ELF-1 (cell line): ENCODE results near the gene KIR2DL3.
"Not testable (repeated sequence)": the region's sequence is repeated elsewhere in the genome, so short reads cannot be mapped to it uniquely, and the experiment has no call there.

Experiments
- DNase-seq: peaks from one replicate; pipeline ENCODE4 v3.0.0-alpha.2; 2016; ENCODE audit warnings: low read depth, low spot score

The KIR2DL3 gene

DNA sequence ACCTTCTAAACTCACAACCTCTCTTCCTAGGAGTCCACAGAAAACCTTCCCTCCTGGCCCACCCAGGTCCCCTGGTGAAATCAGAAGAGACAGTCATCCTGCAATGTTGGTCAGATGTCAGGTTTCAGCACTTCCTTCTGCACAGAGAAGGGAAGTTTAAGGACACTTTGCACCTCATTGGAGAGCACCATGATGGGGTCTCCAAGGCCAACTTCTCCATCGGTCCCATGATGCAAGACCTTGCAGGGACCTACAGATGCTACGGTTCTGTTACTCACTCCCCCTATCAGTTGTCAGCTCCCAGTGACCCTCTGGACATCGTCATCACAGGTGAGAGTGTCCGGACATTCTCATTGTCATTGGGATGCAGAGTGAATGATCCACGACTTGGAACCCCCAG lies 3.6 kb downstream of the KIR2DL3 start:
- not testable (repeated sequence) for DNase-seq

DNA sequence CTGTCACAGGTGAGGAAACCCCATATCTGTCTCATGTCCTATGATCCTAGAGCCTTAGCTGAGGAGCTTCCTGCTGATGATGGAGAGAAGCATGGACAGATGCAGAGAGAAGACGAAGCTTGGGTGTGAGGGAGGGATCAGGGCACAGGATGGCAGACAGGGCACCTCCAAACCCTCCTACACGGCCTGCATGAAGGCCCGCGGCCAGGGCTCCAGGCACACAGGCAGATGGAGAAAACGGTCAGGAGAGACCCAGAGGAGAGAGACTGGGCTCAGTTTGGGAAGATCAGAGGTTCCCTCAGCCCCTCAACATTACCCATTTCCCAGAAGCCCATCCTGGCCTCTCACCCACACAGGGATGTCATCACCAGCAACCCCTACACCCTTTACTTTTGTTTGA lies 5.8 kb downstream of the KIR2DL3 start:
- not testable (repeated sequence) for DNase-seq

DNA sequence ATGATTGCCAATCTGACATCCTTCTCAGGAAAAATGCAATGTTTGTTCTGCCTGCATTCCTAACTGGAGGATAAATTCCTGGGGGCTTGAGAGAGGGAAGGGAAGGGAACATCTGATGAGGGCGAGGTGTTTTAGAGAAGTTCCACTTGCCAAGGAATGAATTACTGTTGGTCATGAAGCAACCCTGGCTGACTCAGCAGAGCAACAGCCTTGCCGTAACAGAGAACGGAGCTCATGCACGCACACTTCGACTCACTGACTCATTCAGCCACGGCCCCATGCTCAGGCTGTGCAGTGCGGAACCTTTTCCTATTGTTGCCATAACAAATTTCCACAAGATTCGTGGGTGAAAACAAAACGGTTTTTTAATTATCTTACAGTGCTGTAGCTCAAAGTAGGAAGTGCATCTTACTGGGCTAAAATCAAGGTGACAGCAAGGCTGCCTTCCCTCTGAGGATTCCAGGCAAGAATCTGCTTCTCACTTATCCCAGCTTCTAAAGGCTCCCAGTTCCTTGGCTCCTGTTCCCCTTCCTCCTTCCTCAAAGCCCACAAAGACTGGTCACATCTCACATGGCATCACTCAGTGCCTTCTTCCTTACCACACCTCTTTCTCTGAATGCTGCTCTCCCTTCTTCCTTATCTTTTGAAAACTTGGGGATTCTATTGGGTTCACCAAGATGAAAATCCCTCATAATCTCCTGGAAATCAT lies 9.5 kb downstream of the KIR2DL3 start:
- not testable (repeated sequence) for DNase-seq

DNA sequence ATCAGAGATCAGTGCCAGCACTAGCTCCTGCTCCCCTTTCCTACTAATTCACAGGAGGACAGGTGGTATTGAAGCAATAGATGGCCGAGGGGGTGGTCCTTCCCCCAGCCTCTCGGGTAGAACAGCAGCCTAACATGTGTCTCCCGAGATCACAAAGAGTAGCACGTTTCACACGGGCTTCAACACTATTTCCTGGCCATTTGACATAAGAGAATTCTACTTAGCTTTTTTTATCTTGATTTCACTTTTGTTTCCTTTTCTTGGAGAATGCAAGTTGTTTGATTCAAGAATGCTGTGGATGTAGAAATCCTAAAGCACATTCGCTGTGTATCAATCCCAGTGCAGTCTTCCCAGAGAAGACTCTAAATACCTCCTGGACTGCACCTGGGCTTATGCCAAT lies 12.0 kb downstream of the KIR2DL3 start:
- DNase-seq: not testable (repeated sequence)

DNA sequence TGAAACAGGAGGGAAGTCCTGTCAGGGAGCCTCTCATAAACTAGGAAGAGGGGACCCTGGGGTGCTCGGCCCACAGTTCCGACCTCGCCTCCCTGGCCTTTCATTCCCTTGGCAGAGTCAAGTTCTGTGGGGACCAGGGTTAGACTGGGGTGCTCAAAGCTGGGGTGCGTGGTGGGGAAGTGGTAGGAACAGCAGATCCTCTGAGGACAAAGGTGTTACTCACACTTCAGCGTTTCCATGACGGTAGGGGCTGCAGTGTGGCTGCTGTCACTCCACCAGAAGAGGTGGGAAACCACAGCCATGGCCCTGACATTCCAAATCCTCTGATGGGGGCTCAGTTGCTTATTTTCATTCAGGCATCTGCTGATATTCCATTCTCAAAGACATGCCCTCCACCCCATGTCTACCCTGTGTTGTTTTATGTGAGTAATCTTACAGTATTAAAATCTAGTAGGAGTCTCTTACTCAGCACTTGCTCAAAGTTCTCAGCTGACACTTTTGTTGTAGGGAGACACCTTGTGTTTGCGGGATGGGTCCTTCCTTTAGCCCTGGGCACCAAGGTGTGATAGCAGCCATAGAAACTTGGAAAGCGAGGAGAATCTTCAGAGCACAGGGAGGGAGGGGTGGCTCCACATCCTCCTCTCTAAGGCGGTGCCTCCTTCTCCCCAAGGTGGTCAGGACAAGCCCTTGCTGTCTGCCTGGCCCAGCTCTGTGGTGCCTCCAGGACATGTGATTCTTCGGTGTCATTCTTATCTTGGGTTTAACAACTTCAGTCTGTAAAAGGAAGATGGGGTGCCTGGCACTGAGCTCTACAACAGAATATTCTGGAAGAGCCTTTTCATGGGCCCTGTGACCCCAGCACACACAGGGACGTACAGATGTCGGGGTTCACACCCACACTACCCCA lies 18.1 kb downstream of the KIR2DL3 start:
- DNase-seq: not testable (repeated sequence)

DNA sequence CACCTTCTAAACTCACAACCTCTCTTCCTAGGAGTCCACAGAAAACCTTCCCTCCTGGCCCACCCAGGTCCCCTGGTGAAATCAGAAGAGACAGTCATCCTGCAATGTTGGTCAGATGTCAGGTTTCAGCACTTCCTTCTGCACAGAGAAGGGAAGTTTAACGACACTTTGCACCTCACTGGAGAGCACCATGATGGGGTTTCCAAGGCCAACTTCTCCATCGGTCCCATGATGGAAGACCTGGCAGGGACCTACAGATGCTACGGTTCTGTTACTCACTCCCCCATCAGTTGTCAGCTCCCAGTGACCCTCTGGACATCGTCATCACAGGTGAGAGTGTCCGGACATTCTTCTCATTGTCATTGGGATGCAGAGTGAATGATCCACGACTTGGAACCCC lies 20.3 kb downstream of the KIR2DL3 start:
- DNase-seq: not testable (repeated sequence)

DNA sequence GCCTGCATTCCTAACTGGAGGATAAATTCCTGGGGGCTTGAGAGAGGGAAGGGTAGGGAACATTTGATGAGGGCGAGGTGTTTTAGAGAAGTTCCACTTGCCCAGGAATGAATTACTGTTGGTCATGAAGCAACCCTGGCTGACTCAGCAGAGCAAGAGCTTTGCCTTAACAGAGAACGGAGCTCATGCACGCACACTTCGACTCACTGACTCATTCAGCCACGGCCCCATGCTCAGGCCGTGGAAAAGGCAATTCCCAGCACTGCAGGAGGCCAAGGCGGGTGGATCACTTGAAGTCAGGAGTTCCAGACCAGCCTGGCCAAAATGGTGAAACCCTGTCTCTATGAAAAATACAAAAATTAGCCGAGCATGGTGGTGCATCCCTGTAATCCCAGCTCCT lies 25.9 kb downstream of the KIR2DL3 start:
- not testable (repeated sequence) for DNase-seq

DNA sequence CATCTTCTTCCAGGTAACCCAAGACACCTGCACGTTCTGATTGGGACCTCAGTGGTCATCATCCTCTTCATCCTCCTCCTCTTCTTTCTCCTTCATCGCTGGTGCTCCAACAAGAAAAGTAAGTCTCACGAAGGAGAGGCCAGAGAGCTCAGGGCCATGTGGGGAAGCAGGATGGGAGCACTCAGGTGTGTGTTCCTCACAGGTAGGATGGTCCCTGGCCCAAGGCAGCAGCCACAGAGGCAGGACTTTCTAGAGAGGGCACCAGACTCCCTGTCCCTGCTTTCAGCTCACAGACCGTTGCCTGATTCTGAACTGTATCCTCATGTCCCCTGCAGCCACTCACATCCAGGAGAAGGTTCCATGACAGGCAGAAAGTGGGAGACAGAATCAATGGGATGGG lies 28.2 kb downstream of the KIR2DL3 start:
- not testable (repeated sequence) for DNase-seq

DNA sequence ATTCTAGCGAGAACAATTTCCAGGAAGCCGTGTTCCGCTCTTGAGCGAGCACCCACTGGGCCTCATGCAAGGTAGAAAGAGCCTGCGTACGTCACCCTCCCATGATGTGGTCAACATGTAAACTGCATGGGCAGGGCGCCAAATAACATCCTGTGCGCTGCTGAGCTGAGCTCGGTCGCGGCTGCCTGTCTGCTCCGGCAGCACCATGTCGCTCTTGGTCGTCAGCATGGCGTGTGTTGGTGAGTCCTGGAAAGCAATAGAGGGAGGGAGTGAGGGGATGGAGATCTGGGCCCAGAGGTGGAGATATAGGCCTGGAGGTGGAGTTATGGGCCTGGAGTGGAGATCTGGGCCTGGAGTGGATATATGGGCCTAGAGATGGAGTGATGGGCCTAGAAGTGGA lies 31.3 kb downstream of the KIR2DL3 start, which contains the start of gene KIR2DL1:
Gene KIR2DL1 (plus strand): TSS at position 148 of the 400 bp plus-strand sequence. CDS start 58 bp downstream, at position 206.
- DNase-seq: not testable (repeated sequence)

DNA sequence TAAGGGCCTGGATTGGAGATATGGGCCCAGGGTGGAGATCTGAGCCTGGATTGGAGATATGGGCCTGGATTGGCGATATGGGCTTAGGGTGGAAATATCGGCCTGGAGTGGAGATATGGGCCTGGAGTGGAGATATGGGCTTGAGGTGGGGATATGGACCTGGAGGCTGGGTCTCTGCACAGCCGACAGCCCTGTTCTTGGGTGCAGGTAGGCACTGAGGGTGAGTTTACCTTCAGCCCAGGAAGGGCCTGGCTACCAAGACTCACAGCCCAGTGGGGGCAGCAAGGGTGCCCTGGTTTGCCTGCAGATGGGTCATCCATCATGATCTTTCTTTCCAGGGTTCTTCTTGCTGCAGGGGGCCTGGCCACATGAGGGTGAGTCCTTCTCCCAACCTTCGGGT lies 32.2 kb downstream of the KIR2DL3 start:
- DNase-seq: not testable (repeated sequence)

DNA sequence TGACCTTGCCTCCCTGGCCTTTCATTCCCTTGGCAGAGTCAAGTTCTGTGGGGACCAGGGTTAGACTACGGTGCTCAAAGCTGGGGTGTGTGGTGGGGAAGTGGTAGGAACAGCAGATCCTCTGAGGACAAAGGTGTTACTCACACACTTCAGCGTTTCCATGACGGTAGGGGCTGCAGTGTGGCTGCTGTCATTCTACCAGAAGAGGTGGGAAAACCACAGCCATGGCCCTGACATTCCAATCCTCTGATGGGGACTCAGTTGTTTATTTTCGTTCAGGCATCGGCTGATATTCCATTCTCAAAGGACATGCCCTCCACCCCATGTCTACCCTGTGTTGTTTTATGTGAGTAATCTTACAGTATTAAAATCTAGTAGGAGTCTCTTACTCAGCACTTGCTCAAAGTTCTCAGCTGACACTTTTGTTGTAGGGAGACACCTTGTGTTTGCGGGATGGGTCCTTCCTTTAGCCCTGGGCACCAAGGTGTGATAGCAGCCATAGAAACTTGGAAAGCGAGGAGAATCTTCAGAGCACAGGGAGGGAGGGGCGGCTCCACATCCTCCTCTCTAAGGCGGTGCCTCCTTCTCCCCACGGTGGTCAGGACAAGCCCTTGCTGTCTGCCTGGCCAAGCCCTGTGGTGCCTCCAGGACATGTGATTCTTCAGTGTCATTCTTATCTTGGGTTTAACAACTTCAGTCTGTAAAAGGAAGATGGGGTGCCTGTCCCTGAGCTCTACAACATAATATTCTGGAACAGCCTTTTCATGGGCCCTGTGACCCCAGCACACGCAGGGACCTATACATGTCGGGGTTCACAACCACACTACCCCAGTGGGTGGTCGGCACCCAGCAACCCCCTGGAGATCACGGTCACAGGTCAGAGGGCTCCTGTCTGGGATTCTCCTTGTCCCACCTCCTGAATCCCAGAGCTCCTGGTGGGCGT lies 33.0 kb downstream of the KIR2DL3 start:
- not testable (repeated sequence) for DNase-seq

DNA sequence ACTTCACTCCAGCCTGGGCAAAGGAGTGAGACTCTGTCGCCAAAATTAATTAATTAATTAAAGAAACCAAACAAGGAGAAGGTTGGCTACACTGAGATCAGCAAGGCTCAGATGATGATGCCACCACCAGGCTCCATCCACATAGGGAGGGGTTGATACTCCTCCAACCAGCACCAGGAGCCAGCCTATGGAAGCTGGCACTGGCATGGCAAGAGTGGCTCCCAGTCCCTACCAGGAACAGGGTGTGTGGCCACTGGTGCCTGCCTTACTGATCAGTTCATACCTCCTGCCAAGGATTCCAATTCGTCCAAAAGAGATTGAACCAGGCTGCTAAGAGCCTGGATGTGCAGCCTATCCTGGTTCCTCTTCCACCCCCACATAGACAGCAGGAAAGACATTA lies 34.4 kb downstream of the KIR2DL3 start:
- not testable (repeated sequence) for DNase-seq

DNA sequence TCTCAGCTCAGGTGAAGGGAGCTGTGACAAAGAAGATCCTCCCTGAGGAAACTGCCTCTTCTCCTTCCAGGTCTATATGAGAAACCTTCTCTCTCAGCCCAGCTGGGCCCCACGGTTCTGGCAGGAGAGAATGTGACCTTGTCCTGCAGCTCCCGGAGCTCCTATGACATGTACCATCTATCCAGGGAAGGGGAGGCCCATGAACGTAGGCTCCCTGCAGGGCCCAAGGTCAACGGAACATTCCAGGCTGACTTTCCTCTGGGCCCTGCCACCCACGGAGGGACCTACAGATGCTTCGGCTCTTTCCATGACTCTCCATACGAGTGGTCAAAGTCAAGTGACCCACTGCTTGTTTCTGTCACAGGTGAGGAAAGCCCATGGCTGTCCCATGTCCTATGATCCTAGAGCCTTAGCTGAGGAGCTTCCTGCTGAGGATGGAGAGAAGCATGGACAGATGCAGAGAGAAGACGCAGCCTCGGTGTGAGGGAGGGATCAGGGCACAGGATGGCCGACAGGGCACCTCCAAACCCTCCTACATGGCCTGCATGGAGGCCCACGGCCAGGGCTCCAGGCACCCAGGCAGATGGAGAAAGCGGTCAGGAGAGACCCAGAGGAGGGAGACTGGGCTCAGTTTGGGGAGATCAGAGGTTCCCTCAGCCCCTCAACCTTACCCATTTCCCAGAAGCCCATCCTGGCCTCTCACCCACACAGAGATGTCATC lies 36.9 kb downstream of the KIR2DL3 start:
- not testable (repeated sequence) for DNase-seq

DNA sequence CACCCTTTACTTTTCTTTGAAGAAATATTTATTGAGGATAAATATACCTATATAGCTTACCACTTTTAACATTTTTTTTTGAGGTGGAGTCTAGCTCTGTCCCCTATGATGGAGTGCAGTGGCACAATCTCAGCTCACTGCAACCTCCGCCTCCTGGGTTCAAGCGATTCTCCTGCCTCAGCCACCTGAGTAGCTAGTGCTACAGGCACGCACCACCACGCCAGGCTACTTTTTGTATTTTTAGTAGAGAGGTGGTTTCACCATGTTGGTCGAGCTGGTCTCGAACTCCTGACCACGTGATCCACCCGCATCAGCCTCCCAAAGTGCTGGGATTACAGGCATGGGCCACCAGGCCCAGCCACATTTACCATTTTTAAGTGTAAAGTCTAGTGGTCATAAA lies 37.5 kb downstream of the KIR2DL3 start:
- DNase-seq: not testable (repeated sequence)

DNA sequence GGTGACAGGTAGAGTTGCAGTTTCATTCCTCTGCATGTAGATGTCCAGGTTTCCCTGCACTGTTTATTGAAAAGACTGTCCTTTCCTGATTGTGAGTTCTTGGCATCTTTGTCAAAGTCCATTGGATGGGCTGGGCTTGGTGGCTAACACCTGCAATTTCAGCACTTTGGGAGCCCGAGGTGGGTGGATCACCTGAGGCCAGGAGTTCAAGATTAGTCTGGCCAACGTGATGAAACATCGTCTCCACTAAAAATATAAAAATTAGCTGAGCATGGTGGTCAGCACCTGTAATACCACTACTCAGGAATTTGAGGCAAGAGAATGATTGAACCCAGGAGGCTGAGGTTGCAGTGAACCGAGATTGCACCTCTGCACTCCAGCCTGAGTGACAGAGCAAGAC lies 39.5 kb downstream of the KIR2DL3 start:
- DNase-seq: not testable (repeated sequence)

DNA sequence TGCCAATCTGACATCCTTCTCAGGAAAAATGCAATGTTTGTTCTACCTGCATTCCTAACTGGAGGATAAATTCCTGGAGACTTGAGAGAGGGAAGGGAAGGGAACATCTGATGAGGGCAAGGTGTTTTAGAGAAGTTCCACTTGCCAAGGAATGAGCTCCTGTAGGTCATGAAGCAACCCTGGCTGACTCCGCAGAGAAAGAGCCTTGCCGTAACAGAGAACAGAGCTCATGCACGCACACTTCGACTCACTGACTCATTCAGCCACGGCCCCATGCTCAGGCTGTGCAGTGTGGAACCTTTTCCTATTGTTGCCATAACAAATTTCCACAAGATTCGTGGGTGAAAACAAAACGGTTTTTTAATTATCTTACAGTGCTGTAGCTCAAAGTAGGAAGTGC lies 40.6 kb downstream of the KIR2DL3 start:
- DNase-seq: not testable (repeated sequence)

DNA sequence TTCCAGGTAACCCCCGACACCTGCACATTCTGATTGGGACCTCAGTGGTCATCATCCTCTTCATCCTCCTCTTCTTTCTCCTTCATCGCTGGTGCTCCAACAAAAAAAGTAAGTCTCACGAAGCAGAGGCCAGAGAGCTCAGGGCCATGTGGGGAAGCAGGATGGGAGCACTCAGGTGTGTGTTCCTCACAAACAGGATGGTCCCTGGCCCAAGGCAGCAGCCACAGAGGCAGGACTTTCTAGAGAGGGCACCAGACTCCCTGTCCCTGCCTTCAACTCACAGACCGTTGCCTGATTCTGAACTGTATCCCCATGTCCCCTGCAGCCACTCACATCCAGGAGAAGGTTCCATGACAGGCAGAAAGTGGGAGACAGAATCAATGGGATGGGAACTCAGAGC lies 44.6 kb downstream of the KIR2DL3 start:
- not testable (repeated sequence) for DNase-seq

DNA sequence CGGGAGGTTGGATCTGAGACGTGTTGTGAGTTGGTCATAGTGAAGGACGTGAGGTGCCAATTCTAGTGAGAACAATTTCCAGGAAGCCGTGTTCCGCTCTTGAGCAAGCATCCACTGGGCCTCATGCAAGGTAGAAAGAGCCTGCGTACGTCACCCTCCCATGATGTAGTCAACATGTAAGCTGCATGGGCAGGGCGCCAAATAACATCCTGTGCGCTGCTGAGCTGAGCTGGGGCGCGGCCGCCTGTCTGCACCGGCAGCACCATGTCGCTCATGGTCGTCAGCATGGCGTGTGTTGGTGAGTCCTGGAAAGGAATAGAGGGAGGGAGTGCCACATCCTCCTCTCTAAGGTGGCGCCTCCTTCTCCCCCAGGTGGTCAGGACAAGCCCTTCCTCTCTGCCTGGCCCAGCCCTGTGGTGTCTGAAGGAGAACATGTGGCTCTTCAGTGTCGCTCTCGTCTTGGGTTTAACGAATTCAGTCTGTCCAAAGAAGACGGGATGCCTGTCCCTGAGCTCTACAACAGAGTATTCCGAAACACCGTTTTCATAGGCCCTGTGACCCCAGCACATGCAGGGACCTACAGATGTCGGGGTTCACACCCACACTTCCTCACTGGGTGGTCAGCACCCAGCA lies 47.9 kb downstream of the KIR2DL3 start:
- not testable (repeated sequence) for DNase-seq

DNA sequence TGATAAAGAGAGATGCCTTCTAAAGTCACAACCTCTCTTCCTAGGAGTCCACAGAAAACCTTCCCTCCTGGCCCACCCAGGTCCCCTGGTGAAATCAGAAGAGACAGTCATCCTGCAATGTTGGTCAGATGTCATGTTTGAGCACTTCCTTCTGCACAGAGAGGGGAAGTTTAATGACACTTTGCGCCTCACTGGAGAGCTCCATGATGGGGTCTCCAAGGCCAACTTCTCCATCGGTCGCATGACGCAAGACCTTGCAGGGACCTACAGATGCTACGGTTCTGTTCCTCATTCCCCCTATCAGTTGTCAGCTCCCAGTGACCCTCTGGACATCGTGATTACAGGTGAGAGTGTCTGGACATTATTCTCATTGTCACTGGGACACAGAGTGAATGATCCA lies 49.8 kb downstream of the KIR2DL3 start:
- DNase-seq: not testable (repeated sequence)

DNA sequence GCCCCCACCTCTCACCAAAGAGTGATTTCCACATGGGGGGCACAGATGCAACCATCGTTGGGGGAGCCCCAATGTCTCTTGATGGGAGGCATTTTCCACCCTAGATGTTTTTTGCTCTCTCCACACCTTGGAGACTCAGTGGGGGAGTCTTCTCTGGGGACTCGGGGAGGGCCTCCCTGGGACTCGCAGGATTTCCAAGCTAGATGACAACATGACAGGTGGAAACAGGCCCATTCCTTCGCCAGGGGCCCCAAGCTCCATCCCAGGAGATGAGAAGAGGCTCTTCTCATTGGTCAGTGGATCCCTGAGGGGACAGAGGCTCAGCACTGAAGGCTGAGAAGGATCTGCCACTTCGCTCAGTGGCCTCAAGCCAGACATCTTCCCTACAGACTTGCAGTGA lies 52.4 kb downstream of the KIR2DL3 start:
- DNase-seq: no peak
